Mesangial cell (primary cell): ENCODE results near the gene UGT1A5. TPM values are rescaled to one million over a fixed set of nuclear protein-coding genes. Genes with fewer than 3 reads are reported as not detected.

Experiments
- total RNA-seq: library from RNA; depleted of rRNA; stranded (reverse); fragments of >200 nt; gene quantifications from 2 replicates; pipeline ENCODE4 v1.2.3, GENCODE V29; 2015

UGT1A5 gene
- total RNA-seq = not detected in 2 replicates

GRCh38 chr2:233712611-233713261 lies at the start of gene UGT1A5:
UGT1A5 (plus strand) TSS chr2:233712907; CDS start chr2:233712992, 85 bp downstream.

GRCh38 chr2:233671290-233672161 lies 41.2 kb upstream of the UGT1A5 start, which contains the start of gene UGT1A9:
UGT1A9 (plus strand) TSS chr2:233671898; CDS start chr2:233671935, 37 bp downstream.

GRCh38 chr2:233681521-233682099 lies 31.1 kb upstream of the UGT1A5 start, which contains the start of gene UGT1A7:
UGT1A7 (plus strand) TSS chr2:233681901; CDS start chr2:233681938, 37 bp downstream.

GRCh38 chr2:233692648-233693047 lies 20.1 kb upstream of the UGT1A5 start, which contains the start of gene UGT1A6:
UGT1A6 (plus strand) TSS chr2:233692890; CDS start chr2:233693005, 115 bp downstream.

GRCh38 chr2:233718552-233718951 lies 5.8 kb downstream of the UGT1A5 start, which contains the start of gene UGT1A4:
UGT1A4 (plus strand) TSS chr2:233718736; CDS start chr2:233718821, 85 bp downstream.

GRCh38 chr2:233728723-233729301 lies 16.1 kb downstream of the UGT1A5 start, which contains the start of gene UGT1A3:
UGT1A3 (plus strand) TSS chr2:233729042; CDS start chr2:233729127, 85 bp downstream.

GRCh38 chr2:233760043-233760442 lies 47.3 kb downstream of the UGT1A5 start, which contains the start of gene UGT1A1:
UGT1A1 (plus strand) TSS chr2:233760270; CDS start chr2:233760288, 18 bp downstream.

GRCh38 chr2:233778030-233778429 lies 65.3 kb downstream of the UGT1A5 start, which contains the start of gene MROH2A:
MROH2A (plus strand) TSS chr2:233778330; CDS start chr2:233779359, 1,029 bp downstream.

Other genes with a start within 250 kb of the UGT1A5 start
- 25.3 and 31.6 TPM in 2 replicates for gene USP40, start 146.1 kb upstream of the UGT1A5 start, total RNA-seq
- not detected in 2 replicates for gene UGT1A8, start 95.3 kb upstream of the UGT1A5 start, total RNA-seq
- gene UGT1A10, start 76.5 kb upstream of the UGT1A5 start, total RNA-seq = not detected in 2 replicates
- 0.13 and 0.16 TPM in 2 replicates for gene UGT1A9, start 41.0 kb upstream of the UGT1A5 start, total RNA-seq
- not detected in 2 replicates for gene UGT1A7, start 31.0 kb upstream of the UGT1A5 start, total RNA-seq
- gene UGT1A6, start 20.0 kb upstream of the UGT1A5 start, total RNA-seq = 0.65 and 7.6 TPM in 2 replicates
- gene UGT1A4, start 5.8 kb downstream of the UGT1A5 start, total RNA-seq = not detected in 2 replicates
- not detected in 2 replicates for gene UGT1A3, start 16.1 kb downstream of the UGT1A5 start, total RNA-seq
- 0.13 TPM in 1 of 2 replicates, not detected in the other for gene UGT1A1, start 47.4 kb downstream of the UGT1A5 start, total RNA-seq
- not detected in 2 replicates for gene MROH2A, start 65.4 kb downstream of the UGT1A5 start, total RNA-seq
- gene HJURP, start 141.6 kb downstream of the UGT1A5 start, total RNA-seq = 2.7 and 62.2 TPM in 2 replicates
- gene TRPM8, start 204.5 kb downstream of the UGT1A5 start, total RNA-seq = 0.33 and 0.38 TPM in 2 replicates